H1 (cell line): Measurements from ENCODE around the gene MEX3B. TPM values are rescaled to one million over a fixed set of nuclear protein-coding genes. Genes with fewer than 3 reads are reported as not detected.

ENCODE experiments used
- EZH2 ChIP-seq: fragments of 200-600 bp; sonication (generic); IDR thresholded peaks from 2 replicates; pipeline ENCODE4 v1.7.1; 2012; ENCODE audit warnings: low read depth, mild to moderate bottlenecking, moderate library complexity, low read length, inconsistent platforms; ENCODE audit not compliant: severe bottlenecking
- HDAC2 ChIP-seq, 2 experiments: fragments of 300-600 bp in 1 of 2; sonication (generic) in 1 of 2; IDR thresholded peaks; 2 replicates each; pipeline ENCODE4 v1.6.1; 2011 to 2012; ENCODE audit warnings: low read depth in 2 of 2, low read length in 2 of 2, mild to moderate bottlenecking in 2 of 2, moderate library complexity in 2 of 2, borderline replicate concordance in 1 of 2, inconsistent platforms in 1 of 2
- polyA plus RNA-seq, 7 experiments: library from polyadenylated mRNA; depleted of rRNA in 3 of 7; stranded (reverse) in 5 of 7; unstranded in 2 of 7; fragments of >200 nt in 5 of 7; fragments of 200-250 nt in 2 of 7; gene quantifications; 1 replicate in 5 of 7; 2 replicates in 1 of 7; 4 replicates in 1 of 7; pipeline versions ENCODE4 v1.2.1 to v1.2.3, GENCODE V29; 2011 to 2013; ENCODE audit warnings: missing spikeins in 2 of 7, mixed read lengths in 2 of 7
- total RNA-seq: library from RNA; stranded (reverse); fragmentation: NEBNext Ultra II Directional; extraction: Animal tissue kit (Norgen Biotek cat#: 25700); gene quantifications from 2 replicates; pipeline ENCODE4 v1.2.1, GENCODE V29; 2021
- TF ChIP-seq, protein P1 (sequence below): IDR thresholded peaks from 2 replicates; pipeline ENCODE4 v1.6.1; 2011; ENCODE audit warnings: low read length, improper control_type of control experiment

Gene MEX3B
- total and polyA plus RNA-seq, 2 of the 8 experiments (the other 6 are each of a cell fraction or from before 2014, with no cell fraction given) = 8.0 to 15.9 TPM

- no peak for TF ChIP-seq EZH2
- TF ChIP-seq HDAC2 (IDR thresholded peaks at IDR 0.05; ENCODE audit: borderline replicate concordance in 1 of 2, low read depth in 2 of 2, low read length in 2 of 2) = no peak
- TF ChIP-seq, protein P1, sequence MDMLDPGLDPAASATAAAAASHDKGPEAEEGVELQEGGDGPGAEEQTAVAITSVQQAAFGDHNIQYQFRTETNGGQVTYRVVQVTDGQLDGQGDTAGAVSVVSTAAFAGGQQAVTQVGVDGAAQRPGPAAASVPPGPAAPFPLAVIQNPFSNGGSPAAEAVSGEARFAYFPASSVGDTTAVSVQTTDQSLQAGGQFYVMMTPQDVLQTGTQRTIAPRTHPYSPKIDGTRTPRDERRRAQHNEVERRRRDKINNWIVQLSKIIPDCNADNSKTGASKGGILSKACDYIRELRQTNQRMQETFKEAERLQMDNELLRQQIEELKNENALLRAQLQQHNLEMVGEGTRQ = no peak
Observed at GRCh38 chr15:82040390-82040789, 5.4 kb downstream of the MEX3B start (continued).
